ENCODE results near the gene DNAAF5.

The DNAAF5 gene

DNA sequence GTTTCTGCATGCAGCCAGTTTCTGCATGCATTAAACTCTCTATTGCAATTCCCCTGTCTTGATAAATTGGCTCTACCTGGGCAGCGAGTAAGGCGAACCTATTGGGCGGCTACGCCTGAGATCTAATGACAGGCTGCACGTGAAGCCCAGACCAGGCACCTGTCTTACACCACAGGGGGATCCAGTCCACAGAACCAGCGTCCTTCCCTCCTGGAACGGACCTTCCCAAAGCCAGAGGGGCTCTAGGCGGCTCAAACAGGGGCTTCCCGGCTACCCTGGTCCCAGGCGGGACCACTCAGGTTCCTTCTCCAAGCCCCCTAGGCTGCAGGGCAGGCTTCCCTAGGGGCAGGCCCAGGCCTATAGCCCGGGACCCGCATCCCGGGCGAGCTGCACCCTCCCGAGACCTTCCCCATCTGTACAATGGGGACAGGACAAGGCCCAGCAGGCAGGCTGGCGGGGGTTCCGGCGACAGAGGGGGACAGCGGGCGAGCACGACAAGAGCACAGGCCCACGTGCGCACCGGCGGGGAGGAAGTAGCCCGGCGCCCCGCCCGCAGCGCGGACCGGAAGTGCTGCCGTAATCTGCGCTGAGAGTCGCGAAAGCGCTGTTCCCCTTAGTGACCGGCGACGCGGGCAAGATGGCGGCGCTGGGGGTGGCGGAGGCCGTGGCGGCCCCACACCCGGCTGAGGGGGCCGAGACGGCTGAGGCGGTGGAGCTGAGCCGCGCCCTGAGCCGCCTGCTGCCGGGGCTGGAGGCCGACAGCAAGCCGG is at the start of gene DNAAF5:
Gene DNAAF5, plus strand, starts transcription at position 616 of the 770 bp plus-strand sequence. Its CDS starts 22 bp downstream, at position 638.
- peak; percentile 95 for DNase-seq (ENCODE audit: low spot score)

DNA sequence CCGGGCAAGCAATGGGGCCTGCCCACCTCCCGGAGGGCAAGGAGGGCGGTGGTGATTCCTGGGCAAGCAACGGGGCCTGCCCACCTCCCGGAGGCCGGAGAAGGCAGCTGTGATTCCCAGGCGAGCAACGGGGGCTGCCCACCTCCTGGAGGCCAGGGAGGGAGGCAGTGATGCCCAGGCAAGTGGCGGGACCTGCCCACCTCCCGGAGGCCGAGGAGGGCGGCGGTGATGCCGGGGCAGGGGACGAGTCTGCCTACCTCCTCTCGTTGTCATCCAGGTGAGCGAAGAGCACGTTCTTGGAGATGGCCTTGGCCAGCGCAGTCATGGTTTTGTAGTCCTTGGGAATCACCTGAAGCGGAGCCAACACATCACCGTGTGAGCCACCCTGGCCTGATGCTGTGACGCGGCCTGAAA is 49.5 kb upstream of the DNAAF5 start:
- DNase-seq (ENCODE audit: low spot score), result no peak

DNA sequence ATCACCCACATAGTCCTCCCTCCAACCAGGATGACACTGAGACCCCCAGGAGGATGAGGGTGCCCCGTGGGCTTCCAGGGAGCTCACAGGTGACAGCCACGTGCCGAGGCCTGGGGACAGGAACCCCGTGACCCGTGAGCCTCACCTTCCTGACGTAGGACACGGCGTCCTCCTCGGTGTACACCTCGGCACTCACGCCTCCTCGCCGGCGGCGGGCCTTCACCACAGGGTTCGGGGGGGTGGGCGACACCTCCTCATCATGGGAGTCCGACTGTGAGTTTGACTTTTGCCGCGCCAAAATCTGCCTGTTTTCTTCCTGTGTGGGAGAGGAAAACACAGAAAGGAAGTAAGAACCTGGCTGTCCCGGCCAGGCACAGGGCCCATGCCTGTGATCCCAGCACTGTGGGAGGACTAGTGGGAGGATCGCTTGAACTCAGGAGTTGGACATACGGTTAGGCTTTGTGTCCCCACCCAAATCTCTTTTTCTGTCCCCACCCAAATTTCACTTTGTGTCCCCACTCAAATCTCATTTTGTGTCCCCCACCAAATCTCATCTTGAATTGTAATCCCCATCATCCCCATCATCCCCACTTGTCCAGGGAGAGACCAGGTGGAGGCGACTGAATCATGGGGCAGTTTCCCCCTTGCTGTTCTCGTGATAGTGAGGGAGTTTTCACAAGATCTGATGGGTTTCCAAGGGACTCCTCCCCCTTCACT is 45.9 kb upstream of the DNAAF5 start:
- DNase-seq (ENCODE audit: low spot score), result no peak

DNA sequence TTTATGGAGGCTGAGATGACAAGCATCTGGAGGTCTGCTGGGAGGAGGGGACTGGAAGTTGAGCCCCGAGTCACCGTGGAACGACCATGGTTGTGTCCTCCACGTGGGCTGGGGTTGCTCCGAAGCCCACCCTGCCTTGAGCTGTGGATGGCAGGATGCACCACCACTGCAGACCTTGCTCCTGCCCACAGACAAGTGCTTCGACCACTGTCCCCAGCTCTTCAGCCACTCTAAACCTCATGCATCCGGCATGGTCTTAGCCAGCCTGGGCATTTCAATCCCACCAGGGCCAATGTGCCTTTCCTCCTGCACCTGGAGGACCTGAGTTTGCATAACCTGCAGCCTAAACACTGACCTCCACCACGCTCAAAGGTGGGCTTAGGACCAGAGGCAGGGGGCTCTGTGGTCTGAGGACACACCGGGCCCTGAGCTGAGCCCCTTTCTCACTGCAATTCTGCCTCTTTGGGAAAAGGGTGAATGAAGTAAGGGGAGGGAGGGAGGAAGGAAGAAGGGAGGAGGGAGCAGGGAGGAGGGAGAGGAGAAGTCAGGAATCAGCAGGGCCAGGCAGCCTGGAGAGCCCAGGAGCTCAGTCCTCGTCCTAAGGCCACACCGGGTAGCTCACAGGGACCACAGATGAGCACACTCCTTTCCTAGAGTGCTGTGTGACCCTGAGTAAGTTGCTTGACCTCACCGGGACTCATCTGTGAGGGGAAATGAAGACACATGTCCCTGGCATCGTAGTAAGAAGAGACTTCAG is 44.8 kb upstream of the DNAAF5 start:
- no peak for DNase-seq (ENCODE audit: low spot score)

DNA sequence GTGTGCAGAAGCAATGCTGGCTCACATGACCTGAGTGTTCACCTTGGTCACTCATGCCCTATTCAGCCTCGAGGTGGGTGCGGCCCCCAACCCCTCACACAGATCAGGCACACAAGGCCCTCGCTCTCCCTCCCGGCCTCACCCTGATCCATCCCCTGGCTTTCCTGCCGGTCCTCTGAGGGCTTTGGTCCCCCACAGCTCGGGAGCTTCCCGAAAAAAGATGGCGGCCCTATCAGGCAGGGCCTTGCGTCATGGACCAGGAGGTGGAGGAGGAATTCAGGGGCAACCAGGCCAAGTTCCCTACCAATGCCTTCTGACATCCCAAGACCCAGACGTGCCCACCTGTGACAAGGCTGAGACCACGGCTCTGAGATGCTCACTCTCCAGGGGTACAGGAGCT is 43.7 kb upstream of the DNAAF5 start:
- DNase-seq (ENCODE audit: low spot score), result no peak

DNA sequence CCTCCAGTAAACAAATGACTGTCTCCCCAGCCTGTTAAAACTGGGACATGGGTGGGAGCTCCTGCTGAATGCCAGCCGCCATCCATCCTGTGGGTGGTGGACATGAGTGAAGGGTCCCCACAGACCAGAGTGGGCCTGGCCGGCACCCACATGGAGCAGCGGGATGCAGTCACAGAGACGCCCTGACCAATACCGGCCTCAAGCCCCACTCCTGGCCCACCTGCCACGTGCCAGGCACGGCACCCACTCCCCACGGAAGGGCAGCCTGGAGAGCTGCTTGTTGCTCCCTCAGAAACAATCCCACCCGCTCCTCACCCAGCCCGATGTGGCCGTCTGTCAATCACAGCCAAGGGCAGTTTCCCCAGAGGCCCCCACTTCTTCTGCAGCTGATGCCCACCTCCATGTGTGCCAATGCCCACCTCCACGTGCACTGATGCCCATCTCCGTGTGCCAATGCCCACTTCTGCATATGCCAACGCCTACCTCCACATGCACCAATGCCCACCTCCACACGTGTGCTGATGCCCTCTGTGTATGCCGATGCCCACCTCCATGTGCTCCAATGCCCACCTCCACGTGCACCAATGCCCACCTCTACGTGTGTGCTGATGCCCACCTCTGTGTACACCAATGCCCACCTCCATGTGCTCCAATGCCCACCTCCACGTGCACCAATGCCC is 42.8 kb upstream of the DNAAF5 start:
- DNase-seq (ENCODE audit: low spot score), result no peak

DNA sequence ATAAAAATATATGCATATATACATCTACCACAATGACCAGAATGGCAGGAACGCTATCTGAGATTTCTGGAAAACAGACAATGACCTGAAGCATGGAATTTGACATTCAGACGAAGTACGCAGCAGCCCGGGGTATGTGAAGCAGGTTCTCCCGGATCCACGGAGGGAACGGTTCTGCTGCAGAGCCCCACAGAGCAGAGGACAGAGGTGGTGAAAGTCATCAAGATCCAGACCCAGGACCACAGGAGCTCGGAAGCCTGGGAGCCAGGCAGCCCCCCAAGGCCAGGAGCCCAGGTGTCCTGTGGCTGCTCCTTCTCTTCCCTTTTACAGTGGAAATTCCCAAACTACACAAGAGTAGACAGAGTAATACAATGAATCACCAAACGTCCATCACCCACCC is 42.1 kb upstream of the DNAAF5 start:
- DNase-seq (ENCODE audit: low spot score), result no peak

DNA sequence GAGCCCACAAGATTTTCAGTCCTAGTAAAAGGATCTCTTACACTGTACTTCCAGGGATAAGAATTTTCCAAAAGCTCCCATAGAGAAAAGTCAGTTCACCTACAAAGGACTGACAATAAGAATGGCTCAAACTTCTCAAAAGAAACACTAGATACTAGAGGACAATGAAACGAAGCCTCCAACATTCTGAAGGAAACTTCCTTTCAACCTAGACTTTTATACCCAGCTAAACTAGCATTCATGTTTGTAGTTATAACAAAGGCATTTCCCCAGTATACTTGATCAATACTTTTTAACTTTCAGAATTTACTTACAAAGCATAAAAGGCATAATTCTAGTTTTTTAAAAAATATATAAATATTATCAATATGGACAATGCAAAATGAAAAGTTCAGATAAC is 41.0 kb upstream of the DNAAF5 start:
- DNase-seq (ENCODE audit: low spot score), result no peak

DNA sequence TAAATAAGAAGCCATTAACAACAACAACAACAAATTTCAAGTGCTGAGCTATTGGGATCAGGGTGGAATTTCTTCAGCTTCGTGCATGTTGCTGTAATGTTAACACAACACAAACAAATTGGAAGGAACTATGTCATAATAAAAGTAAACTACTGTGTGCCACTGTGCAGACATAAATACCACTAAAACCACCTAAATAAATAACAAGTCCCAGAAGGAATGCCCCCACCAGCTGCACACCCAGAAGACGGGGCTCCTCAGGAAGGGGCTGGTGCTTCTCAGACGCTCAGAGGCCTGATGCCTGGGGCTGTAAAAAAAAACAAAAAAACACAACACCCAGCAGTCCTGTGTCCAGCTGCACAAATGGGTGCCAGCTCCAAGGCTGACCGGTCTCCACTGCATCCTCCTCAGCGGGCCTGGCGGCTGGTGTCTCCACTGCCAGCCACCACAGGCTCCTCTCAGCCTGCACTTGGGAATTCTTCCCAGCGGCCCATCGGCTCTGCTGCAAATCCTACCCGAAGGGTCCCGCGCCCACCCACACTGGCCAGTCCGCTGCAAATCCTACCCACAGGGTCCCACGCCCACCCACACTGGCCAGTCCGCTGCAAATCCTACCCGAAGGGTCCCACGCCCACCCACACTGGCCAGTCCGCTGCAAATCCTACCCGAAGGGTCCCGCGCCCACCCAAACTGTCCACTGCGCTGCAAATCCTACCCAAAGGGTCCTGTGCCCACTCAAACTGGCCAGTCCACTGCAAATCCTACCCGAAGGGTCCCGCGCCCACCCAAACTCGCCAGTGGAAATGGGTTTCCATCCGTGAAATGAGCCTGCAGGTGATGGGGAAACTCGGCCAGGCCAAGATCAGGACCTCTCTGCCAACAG is 35.8 kb upstream of the DNAAF5 start:
- DNase-seq (ENCODE audit: low spot score), result no peak

DNA sequence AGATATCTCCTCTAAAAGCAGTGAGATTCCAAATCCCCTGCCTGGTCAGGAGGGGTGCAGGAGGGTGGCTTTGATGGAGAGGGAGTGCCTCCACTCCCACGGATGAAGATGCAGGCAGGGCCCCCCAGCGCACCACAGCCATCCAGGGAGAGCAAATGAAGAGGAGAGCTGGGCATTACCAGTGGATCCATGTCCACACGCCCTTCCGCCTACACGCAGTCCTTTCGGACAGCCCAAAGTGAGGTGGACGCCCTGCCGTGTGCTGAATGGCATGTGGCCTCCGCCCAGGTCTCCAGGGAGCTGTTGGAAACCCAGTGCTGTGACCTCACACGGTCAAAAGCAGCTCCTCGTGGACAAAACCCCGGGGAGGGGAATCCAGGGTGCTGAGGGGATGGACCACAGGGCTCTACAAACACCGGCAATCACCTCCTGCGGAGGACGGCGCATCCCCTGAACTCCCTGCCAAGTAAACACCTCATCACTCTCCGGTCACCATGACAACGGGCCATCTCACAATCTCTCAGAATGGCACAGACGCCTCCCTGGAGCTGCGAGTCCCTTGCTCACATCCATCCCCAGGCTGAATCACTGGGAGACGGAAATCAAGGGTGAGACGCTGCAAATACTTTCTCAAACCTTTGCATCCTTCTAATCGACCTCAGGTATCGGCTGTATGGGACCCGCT is 35.0 kb upstream of the DNAAF5 start:
- DNase-seq (ENCODE audit: low spot score), result no peak

DNA sequence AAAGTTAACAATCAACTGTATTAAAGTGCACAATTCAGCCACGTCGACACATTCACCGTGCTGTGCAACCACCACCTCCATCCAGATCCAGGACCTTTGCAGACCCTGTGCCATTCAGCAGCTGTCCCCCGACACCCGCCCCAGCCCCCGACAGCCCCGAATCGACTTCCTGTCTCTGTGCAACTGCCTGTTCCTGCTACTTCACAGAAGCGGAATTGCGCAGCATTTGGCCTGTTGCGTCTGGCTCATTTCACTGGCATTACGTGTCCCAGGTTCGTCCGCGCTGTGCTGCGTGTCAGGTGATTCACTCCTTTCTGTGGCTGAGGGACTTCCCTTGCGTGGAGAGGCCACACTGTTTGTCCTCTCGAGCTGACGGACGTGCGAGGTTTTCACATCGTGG is 33.2 kb upstream of the DNAAF5 start:
- DNase-seq (ENCODE audit: low spot score), result no peak

DNA sequence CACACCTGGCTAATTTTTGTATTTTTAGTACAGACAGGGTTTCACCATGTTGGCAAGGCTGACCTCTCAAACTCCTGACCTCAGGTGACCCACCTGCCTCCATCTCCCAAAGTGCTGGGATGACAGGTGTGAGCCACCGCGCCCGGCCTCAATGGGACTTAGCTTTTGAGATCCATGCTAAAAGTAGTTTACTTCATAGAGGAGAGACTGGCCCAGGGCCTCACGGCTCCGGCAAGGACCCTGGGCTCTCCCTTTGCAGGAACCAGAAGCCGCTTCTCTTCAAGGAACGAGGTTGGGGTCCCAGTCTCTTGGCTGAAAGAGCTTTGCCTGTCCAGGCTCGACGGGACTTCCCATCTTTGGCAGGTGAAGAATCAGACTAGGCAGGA is 30.1 kb upstream of the DNAAF5 start:
- no peak for DNase-seq (ENCODE audit: low spot score)

DNA sequence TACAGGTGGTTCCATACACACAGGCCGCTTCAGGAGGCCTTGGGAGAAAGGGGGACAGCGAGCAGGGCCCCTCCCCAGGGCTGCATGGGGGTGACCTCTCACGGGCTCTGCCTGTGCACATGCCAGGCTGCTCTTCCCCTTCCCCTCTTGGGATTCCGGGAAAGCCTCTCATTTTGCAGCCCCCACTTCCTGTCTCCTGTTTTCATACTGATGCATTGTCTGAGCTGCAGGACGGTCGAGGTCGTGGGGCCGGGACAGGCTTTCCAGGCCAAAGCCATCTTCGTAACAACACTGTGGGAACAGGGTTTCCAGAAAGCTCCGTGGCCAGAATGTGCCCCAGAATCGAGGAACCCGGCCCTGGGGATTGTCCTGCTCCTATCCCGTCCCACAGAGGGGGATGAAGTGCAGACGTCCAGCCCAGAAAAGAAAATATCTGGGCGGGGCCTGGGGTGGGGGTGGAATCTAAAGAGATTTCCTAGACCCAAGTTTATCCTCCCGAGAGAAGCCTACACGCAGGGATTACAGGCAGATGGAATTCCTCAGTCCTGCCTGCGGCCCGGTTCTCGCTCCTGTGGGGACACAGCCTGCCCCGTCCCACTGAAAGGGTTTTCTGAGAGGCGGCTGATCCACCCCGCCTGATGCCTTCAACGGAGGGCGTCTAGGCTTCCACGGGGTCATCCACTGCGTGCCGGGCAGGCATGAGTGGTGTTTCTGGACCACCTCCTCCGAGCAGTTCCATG is 29.5 kb upstream of the DNAAF5 start:
- DNase-seq (ENCODE audit: low spot score), result no peak

DNA sequence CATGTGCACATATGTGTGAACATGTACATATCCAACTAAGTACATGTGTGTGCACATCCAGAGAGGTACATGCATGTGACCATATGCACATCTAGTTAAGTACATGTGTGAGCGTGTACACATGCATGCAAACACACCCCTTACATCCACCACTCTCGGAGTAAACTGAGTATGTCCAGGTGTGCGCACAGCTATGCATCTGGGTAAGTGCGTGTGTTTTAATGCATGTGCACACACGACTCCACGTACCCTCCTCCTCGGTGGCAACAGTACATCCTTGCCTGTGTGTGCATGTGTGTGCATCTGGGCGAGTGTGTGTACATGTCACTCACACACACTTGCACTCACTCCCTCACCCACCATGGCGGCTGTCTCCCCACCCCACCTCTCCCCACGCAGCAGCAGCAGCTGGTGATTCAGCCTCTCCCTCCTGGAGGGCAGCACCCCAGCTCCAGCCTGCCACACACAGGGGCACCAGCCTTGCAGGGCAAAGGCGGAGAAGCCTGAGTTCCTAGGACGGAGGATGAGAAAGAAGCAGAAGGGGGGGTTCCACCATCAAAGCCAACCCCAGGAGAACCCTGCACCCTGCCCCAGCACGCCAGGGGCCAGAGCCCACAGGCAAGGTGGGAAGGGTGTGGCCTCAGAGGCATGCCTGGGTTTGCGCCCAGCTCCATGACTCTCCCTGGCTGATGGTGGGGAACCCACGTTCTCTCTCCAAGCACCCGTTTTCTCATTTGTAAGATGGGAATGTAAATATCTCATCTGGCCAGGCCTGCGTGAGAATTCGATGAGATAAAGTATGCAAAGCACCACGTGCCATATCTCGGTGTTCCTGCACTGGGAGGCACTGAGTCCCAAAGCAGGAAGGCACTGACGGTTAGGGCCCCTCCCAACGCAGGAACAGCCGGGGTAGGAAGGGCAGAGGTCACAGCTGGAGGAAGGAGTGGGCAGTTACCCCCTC is 27.7 kb upstream of the DNAAF5 start:
- DNase-seq (ENCODE audit: low spot score), result no peak

DNA sequence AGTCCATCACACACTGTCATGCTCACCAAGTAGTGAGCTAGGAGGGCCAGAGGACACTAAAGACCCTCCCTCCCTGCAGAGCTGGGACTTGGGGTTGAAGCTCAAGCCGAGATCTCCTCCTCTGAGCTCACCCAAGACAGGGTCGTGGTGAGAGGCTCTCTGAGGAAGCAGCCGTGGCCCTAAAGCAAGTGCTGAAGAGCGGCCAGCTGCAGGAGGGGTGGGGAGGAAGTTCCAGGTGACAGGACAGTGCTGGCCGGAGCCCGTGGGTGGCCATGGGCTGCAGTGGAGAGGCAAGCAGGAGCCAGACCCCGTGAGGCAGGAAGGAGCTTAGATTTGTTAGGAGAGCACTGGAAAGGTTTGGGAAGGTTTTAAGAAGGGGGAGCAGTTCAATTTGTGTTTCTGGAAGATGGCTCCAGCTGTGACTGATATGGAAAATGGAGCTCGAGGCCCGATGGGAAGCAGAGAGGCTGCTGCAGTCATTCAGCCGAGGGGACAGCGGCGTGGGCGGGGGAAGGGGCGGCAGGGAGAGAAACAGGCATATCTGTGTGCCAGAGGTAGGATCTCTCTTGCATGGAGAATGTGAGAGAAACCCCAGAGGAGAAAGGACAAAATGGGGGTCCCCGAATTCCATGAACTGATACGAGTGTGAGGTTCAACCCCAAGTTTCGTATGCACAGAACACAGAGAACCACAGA is 26.9 kb upstream of the DNAAF5 start:
- no peak for DNase-seq (ENCODE audit: low spot score)

DNA sequence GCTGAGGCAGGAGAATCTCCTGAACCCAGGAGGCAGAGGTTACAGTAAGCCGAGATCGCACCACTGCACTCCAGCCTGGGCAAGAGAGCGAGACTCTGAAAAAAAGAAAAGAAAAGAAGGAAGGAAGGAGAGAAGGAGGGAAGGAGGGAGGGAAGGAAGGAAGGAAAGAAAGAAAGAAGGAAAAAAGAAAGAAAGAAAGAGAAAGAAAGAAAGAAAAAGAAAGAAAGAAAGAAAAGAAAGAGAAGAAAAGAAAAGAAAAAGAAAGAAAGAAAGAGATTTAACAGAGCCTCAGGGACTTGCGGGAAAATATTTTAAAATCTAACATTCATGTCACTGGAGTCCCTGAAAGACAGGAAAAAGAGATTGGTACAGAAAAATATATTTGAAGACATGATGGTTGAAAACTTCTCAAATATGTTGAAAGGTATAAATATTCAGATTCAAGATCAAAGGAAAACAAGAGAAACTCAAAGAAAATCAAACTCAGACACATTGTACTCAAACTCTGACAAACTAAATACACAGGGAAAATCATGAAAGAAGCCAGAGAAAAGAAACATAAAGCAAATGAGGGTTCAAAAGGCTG is 25.3 kb upstream of the DNAAF5 start:
- no peak for DNase-seq (ENCODE audit: low spot score)

DNA sequence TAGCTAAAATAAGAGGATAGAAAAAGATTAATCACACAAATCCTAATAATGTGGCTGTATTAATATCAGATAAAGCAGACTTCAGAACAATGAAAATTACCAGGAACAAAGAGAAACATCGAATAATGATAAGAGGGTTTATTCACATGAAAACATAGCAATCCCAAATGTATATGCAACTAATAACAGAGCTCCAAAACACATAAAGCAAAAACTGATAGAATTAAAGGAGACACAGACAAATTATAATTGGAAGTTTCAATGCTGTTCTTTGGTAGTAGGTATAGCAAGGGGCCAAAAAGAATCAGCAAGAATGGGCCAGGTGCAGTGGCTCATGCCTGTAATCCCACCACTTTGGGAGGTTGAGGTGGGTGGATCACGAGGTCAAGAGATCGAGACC is 23.4 kb upstream of the DNAAF5 start:
- DNase-seq (ENCODE audit: low spot score), result no peak

DNA sequence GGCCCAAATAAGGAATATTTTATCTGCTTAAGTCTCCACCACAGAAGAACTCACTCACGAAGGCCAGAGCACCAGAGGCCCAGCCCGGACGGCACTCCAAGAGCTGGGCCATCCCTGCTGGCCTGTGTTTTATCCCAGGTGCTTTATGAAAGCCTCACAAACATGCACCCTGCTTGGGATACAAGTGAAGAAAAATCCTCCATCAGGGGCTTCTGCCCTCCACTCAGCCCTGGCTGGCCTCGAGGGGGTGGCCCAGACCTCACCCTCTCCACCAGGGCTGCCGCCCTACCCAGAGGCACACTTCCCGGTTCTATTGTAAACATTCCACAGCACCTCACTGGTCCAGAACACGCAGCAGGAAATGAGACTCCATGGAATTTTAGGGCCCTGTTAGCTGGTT is 19.8 kb upstream of the DNAAF5 start:
- no peak for DNase-seq (ENCODE audit: low spot score)

All from COLO829 (cell line).